ENCODE data around the gene EXOC6B. TPM values are rescaled to one million over a fixed set of nuclear protein-coding genes. Genes with fewer than 3 reads are reported as not detected.
A peak's percentile ranks its signal among the peaks of the same experiment; 100 is the strongest.

EXOC6B gene
- total and polyA plus RNA-seq, 8 donors, result 3.4 to 57.2 (median 27.1) TPM

GRCh38 chr2:72205504-72205881 is 620.3 kb downstream of the EXOC6B start:
- intact Hi-C loops (cut with DNase I; ENCODE audit: low total_unique reads), result no loop called here
- no peak for DNase-seq
- Histone ChIP-seq H3K27me3 (no peaks in the 10 kb centered on the region), H3K36me3 (no peaks in the 10 kb centered on the region), H3K27ac (peak overlapping the region in 2 of 5 donors; percentile 29 to 47), H3K9me3 (no peaks in the 10 kb centered on the region), H3K4me3 (no peak overlapping the region), H3K4me1 (peaks cover 18 to 29% (median 27%) of the 10 kb centered on the region in 4 donors)
- WGBS, 5 donors, result 57 to 74% (median 62%) methylated on average over 3 of the region's 3 CpGs
- no peak for TF ChIP-seq POLR2A (IDR thresholded peaks at IDR 0.05)
- TF ChIP-seq EP300 (IDR thresholded peaks at IDR 0.05), result no peak
- no peak for TF ChIP-seq POLR2AphosphoS5 (IDR thresholded peaks at IDR 0.05)
- no peak for TF ChIP-seq CTCF (IDR thresholded peaks at IDR 0.05)

- intact Hi-C loops (cut with DNase I; ENCODE audit: low total_unique reads), result no loop called here
- H3K4me1 ChIP-seq, result peaks cover 18 to 29% (median 25%) of the 10 kb centered on the region in 4 donors
- H3K36me3 ChIP-seq, result no peaks in the 10 kb centered on the region
- no peaks in the 10 kb centered on the region for H3K27me3 ChIP-seq
- H3K27ac ChIP-seq, result peak overlapping the region in 4 of 5 donors; percentile 17 to 53 (median 44)
- H3K9me3 ChIP-seq, result no peaks in the 10 kb centered on the region
- no peak overlapping the region for H3K4me3 ChIP-seq
- TF ChIP-seq EP300 (IDR thresholded peaks at IDR 0.05), result no peak
- no peak for TF ChIP-seq POLR2A (IDR thresholded peaks at IDR 0.05)
- no peak for TF ChIP-seq POLR2AphosphoS5 (IDR thresholded peaks at IDR 0.05)
- no peak for TF ChIP-seq CTCF (IDR thresholded peaks at IDR 0.05)
- WGBS, 5 donors, result 45 to 67% (median 47%) methylated on average over 3 of the region's 3 CpGs
- DNase-seq, result peak in 1 of 2 donors; percentile 58
These were observed 620.9 kb downstream of the EXOC6B start for GRCh38 chr2:72204786-72205503.

GRCh38 chr2:72204156-72204785 is 621.6 kb downstream of the EXOC6B start:
- Histone ChIP-seq H3K27ac (peak overlapping the region in 3 of 5 donors; percentile 35 to 53 (median 52)), H3K4me1 (peaks cover 18 to 30% (median 27%) of the 10 kb centered on the region in 4 donors), H3K36me3 (no peaks in the 10 kb centered on the region), H3K27me3 (no peaks in the 10 kb centered on the region), H3K4me3 (no peak overlapping the region), H3K9me3 (no peaks in the 10 kb centered on the region)
- no peak for TF ChIP-seq EP300 (IDR thresholded peaks at IDR 0.05)
- TF ChIP-seq POLR2A (IDR thresholded peaks at IDR 0.05), result no peak
- TF ChIP-seq POLR2AphosphoS5 (IDR thresholded peaks at IDR 0.05), result no peak
- no peak for TF ChIP-seq CTCF (IDR thresholded peaks at IDR 0.05)
- peak in 1 of 2 donors; percentile 74 for DNase-seq
- 17 to 30% (median 19%) methylated on average over 8 of the region's 8 CpGs for WGBS, 5 donors
- intact Hi-C loops (cut with DNase I; ENCODE audit: low total_unique reads), result no loop called here

GRCh38 chr2:72198532-72199241 is 627.1 kb downstream of the EXOC6B start:
- Histone ChIP-seq H3K27ac (no peak overlapping the region), H3K36me3 (no peaks in the 10 kb centered on the region), H3K27me3 (no peaks in the 10 kb centered on the region), H3K4me1 (peaks cover 0 to 17% (median 9%) of the 10 kb centered on the region in 4 donors), H3K4me3 (no peak overlapping the region), H3K9me3 (no peaks in the 10 kb centered on the region)
- DNase-seq, result no peak
- intact Hi-C loops (cut with DNase I; ENCODE audit: low total_unique reads), result no loop called here
- WGBS, 5 donors, result 54 to 60% (median 57%) methylated on average over 2 of the region's 2 CpGs
- TF ChIP-seq EP300 (IDR thresholded peaks at IDR 0.05) (no peak), POLR2A (IDR thresholded peaks at IDR 0.05) (no peak), CTCF (IDR thresholded peaks at IDR 0.05) (no peak), POLR2AphosphoS5 (IDR thresholded peaks at IDR 0.05) (no peak)

Data from stomach (tissue), 9 donors.